Testis (tissue), 3 donors: ENCODE results near the gene TMEM223. TPM values are rescaled to one million over a fixed set of nuclear protein-coding genes. Genes with fewer than 3 reads are reported as not detected.
"Not testable (repeated sequence)": the region's sequence is repeated elsewhere in the genome, so short reads cannot be mapped to it uniquely, and the experiment has no call there.

Experiments used
- DNase-seq: peaks from one replicate; pipeline ENCODE4 v3.0.0-alpha.2; 2019
- H3K27ac ChIP-seq, 2 donors: fragments of 200-600 bp; sonication (generic); one replicate each; pipeline ENCODE4 v1.5.1; 2019
- H3K27me3 ChIP-seq: fragments of 200-600 bp; sonication (generic); one replicate; pipeline ENCODE4 v1.5.1; 2019
- H3K36me3 ChIP-seq: fragments of 200-600 bp; sonication (generic); one replicate; pipeline ENCODE4 v1.5.1; 2017; ENCODE audit warnings: low read depth; ENCODE audit errors: missing control alignments
- H3K4me1 ChIP-seq: fragments of 200-600 bp; sonication (generic); one replicate; pipeline ENCODE4 v1.5.1; 2019
- H3K4me3 ChIP-seq, 2 donors: fragments of 200-600 bp; sonication (generic); one replicate each; pipeline ENCODE4 v1.5.1; 2017 to 2019
- H3K9me3 ChIP-seq: fragments of 200-600 bp; sonication (generic); one replicate; pipeline ENCODE4 v1.5.1; 2017
- POLR2A ChIP-seq: fragments of 450-650 bp; IDR thresholded peaks from one replicate; pipeline ENCODE4 v1.6.1; 2017; ENCODE audit warnings: antibody characterized with exemption, mild to moderate bottlenecking, moderate library complexity
- WGBS, 2 donors: methylation state at CpG; one replicate each; pipeline ENCODE4 v1.1.5; 2018; 5-methylcytosine and 5-hydroxymethylcytosine counted together
- intact Hi-C: fragments of 100-400 bp; cut with DNase I; formaldehyde crosslinking; loops from one replicate; pipeline ENCODE4 v1.15.1; 2023; ENCODE audit warnings: low total_unique reads
- polyA plus RNA-seq: library from polyadenylated mRNA; stranded (reverse); fragments of 350-450 nt; fragmentation: Illumina TruSeq; extraction: RNeasy Lipid Tissue Mini Kit (QIAGEN cat#74804); gene quantifications from one replicate; pipeline ENCODE4 v1.2.3, GENCODE V29; 2014; ENCODE audit warnings: low read depth, low replicate concordance; ENCODE audit not compliant: insufficient read depth
- total RNA-seq, 2 donors: library from RNA; depleted of rRNA; stranded (reverse); fragments of >200 nt; gene quantifications; one replicate each; pipeline ENCODE4 v1.2.3, GENCODE V29; 2016
- TF ChIP-seq, protein P1 (sequence below), 3 experiments: fragments of 450-650 bp in 2 of 3; fragments of 200-600 bp in 1 of 3; sonication (generic) in 1 of 3; IDR thresholded peaks; one replicate each; pipeline ENCODE4 v1.5.1; 2016 to 2019; ENCODE audit warnings: antibody characterized with exemption in 3 of 3, mild to moderate bottlenecking in 2 of 3, moderate library complexity in 1 of 3

The TMEM223 gene
- total and polyA plus RNA-seq, 3 donors from 2014 or later: 11.5 to 25.5 (median 24.1) TPM

- H3K4me1 ChIP-seq: peaks cover 7% of the 10 kb centered on the region
- peak within 1 kb of the TSS; percentile 73 to 80 for H3K4me3 ChIP-seq
- H3K9me3 ChIP-seq: no peaks in the 10 kb centered on the region
- TF ChIP-seq, protein P1, sequence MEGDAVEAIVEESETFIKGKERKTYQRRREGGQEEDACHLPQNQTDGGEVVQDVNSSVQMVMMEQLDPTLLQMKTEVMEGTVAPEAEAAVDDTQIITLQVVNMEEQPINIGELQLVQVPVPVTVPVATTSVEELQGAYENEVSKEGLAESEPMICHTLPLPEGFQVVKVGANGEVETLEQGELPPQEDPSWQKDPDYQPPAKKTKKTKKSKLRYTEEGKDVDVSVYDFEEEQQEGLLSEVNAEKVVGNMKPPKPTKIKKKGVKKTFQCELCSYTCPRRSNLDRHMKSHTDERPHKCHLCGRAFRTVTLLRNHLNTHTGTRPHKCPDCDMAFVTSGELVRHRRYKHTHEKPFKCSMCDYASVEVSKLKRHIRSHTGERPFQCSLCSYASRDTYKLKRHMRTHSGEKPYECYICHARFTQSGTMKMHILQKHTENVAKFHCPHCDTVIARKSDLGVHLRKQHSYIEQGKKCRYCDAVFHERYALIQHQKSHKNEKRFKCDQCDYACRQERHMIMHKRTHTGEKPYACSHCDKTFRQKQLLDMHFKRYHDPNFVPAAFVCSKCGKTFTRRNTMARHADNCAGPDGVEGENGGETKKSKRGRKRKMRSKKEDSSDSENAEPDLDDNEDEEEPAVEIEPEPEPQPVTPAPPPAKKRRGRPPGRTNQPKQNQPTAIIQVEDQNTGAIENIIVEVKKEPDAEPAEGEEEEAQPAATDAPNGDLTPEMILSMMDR (IDR thresholded peaks at IDR 0.05): no peak
- peak; percentile 43 for TF ChIP-seq POLR2A
- DNase-seq: peak; percentile 99
- H3K27ac ChIP-seq: peak within 1 kb of the TSS; percentile 93 to 95
- intact Hi-C loops: no loop called here
- H3K36me3 ChIP-seq: no peaks in the 10 kb centered on the region
- no peaks in the 10 kb centered on the region for H3K27me3 ChIP-seq
- WGBS, 2 donors: 1 to 3% methylated on average over 30 to 47 of the region's 47 CpGs
Observed at GRCh38 chr11:62753736-62754603, 37.8 kb downstream of the TMEM223 start, which contains the start of gene ZBTB3. Gene ZBTB3, minus strand, starts transcription at chr11:62754160. Its CDS starts 496 bp downstream, at chr11:62753664.

- Histone ChIP-seq H3K36me3 (no peaks in the 10 kb centered on the region), H3K27ac (peak overlapping the region in 1 of 2 donors; percentile 95), H3K9me3 (no peaks in the 10 kb centered on the region), H3K27me3 (no peaks in the 10 kb centered on the region), H3K4me3 (peak overlapping the region; percentile 73 to 80), H3K4me1 (peaks cover 7% of the 10 kb centered on the region)
- DNase-seq: no peak
- 70 to 75% methylated on average over 10 to 15 of the region's 15 CpGs for WGBS, 2 donors
- intact Hi-C loops: no loop called here
- TF ChIP-seq POLR2A: no peak
- TF ChIP-seq, protein P1 (IDR thresholded peaks at IDR 0.05): no peak
Observed at GRCh38 chr11:62752994-62753735, 38.6 kb downstream of the TMEM223 start.

GRCh38 chr11:62752177-62752785, 39.5 kb downstream of the TMEM223 start:
- Histone ChIP-seq H3K36me3 (no peaks in the 10 kb centered on the region), H3K27ac (no peak overlapping the region), H3K4me1 (peaks cover 7% of the 10 kb centered on the region), H3K27me3 (no peaks in the 10 kb centered on the region), H3K4me3 (no peak overlapping the region), H3K9me3 (no peaks in the 10 kb centered on the region)
- intact Hi-C loops: no loop called here
- no peak for TF ChIP-seq POLR2A
- TF ChIP-seq, protein P1 (IDR thresholded peaks at IDR 0.05): no peak
- DNase-seq: no peak
- 96 to 97% methylated on average over 13 to 14 of the region's 14 CpGs for WGBS, 2 donors

GRCh38 chr11:62749931-62750330, 41.9 kb downstream of the TMEM223 start:
- H3K27ac ChIP-seq, H3K4me1 ChIP-seq, H3K4me3 ChIP-seq, H3K36me3 ChIP-seq, intact Hi-C loops, H3K9me3 ChIP-seq, DNase-seq, H3K27me3 ChIP-seq: not testable (repeated sequence)
- WGBS, 2 donors: 94% methylated on average over 5 of the region's 5 CpGs
